Measurements from ENCODE around the gene VAMP8. TPM values are rescaled to one million over a fixed set of nuclear protein-coding genes. Genes with fewer than 3 reads are reported as not detected.

VAMP8 gene
- total RNA-seq, 1 experiment from 2014 or later: 52.0 TPM

DNA sequence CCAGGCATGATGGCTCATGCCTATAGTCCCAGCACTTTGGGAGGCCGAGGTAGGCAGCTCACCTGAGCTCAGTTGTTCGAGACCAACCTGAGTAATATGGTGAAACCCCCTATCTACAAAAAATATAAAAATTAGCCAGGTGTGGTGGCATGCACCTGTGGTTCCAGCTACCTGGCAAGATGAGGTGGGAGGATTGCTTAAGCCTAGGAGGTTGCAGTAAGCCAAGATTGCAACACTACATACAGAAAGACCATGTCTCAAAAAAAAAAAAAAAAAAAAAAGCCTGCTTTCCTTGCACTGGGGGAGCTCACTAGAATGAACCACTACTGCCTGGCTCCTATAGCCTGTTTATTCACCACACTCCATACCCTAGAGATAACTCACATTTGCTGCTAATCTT lies 45.8 kb upstream of the VAMP8 start:
- Mint-ChIP-seq H3K27ac (no peak overlapping the region), H3K27me3 (ENCODE audit: low read depth) (no peaks in the 10 kb centered on the region; the same call in 1 of the 2 replicates), H3K36me3 (no peaks in the 10 kb centered on the region), H3K4me1 (peaks cover 7% of the 10 kb centered on the region), H3K9me3 (peaks cover 5% of the 10 kb centered on the region), H3K4me3 (no peak overlapping the region)
- ATAC-seq (no peak), DNase-seq (ENCODE audit: low spot score) (no peak)
- ChIA-PET CTCF (interaction anchor here (1.1 kb wide), 2 partner anchors 20 to 605 kb away, joined by 3 to 4 read pairs; no protein-coding TSS in a partner anchor), POLR2A (interaction anchor here (0.5 kb wide), 1 partner anchor 101 kb away, joined by 4 read pairs; no protein-coding TSS in a partner anchor)
- no peak for TF ChIP-seq ZNF425 (CRISPR knock-in tag; conservative IDR thresholded peaks at IDR 0.05)
- TF ChIP-seq USF1 (CRISPR knock-in tag; IDR thresholded peaks at IDR 0.05): no peak
- TF ChIP-seq PRRX2 (CRISPR knock-in tag; IDR thresholded peaks at IDR 0.05): no peak
- no peak for TF ChIP-seq ELF4 (CRISPR knock-in tag; IDR thresholded peaks at IDR 0.05; ENCODE audit: low read depth)
- TF ChIP-seq FOXP4 (CRISPR knock-in tag; IDR thresholded peaks at IDR 0.05): no peak
- no peak for TF ChIP-seq NR3C1 (CRISPR knock-in tag; conservative IDR thresholded peaks at IDR 0.05; ENCODE audit: low read depth)
- no peak for TF ChIP-seq ZNF263 (CRISPR knock-in tag; IDR thresholded peaks at IDR 0.05; ENCODE audit: low read depth)
- TF ChIP-seq, protein P1, sequence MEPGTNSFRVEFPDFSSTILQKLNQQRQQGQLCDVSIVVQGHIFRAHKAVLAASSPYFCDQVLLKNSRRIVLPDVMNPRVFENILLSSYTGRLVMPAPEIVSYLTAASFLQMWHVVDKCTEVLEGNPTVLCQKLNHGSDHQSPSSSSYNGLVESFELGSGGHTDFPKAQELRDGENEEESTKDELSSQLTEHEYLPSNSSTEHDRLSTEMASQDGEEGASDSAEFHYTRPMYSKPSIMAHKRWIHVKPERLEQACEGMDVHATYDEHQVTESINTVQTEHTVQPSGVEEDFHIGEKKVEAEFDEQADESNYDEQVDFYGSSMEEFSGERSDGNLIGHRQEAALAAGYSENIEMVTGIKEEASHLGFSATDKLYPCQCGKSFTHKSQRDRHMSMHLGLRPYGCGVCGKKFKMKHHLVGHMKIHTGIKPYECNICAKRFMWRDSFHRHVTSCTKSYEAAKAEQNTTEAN (CRISPR knock-in tag; IDR thresholded peaks at IDR 0.05): no peak
- TF ChIP-seq TEAD1 (CRISPR knock-in tag; IDR thresholded peaks at IDR 0.05): no peak
- no peak for TF ChIP-seq CREM (CRISPR knock-in tag; IDR thresholded peaks at IDR 0.05)
- no peak for TF ChIP-seq MAX (CRISPR knock-in tag; IDR thresholded peaks at IDR 0.05)

GRCh38 chr2:85534099-85534498 lies 43.3 kb upstream of the VAMP8 start:
- no peaks in the 10 kb centered on the region; the same call in 1 of the 2 replicates for H3K27me3 Mint-ChIP-seq (ENCODE audit: low read depth)
- TF ChIP-seq TCF7 (CRISPR knock-in tag; IDR thresholded peaks at IDR 0.05; ENCODE audit: low read depth): no peak
- no peak for TF ChIP-seq CREM (CRISPR knock-in tag; IDR thresholded peaks at IDR 0.05)
- no peak for TF ChIP-seq KAT7 (CRISPR knock-in tag; IDR thresholded peaks at IDR 0.05; ENCODE audit: borderline replicate concordance)
- TF ChIP-seq AR (CRISPR knock-in tag; IDR thresholded peaks at IDR 0.05): no peak
- TF ChIP-seq RORB (CRISPR knock-in tag; IDR thresholded peaks at IDR 0.05): no peak
- TF ChIP-seq ZNF121 (CRISPR knock-in tag; IDR thresholded peaks at IDR 0.05): no peak
- TF ChIP-seq E2F5 (CRISPR knock-in tag; IDR thresholded peaks at IDR 0.05): no peak
- no peak for ATAC-seq
- H3K4me1 Mint-ChIP-seq: peaks cover 15% of the 10 kb centered on the region
- DNase-seq (ENCODE audit: low spot score): no peak
- 0 out of 2 replicates have a peak, but pooled peaks cover 1% of the 10 kb centered on the region for H3K36me3 Mint-ChIP-seq
- ChIA-PET CTCF (interaction anchor here (1.4 kb wide), 1 partner anchor 96 kb away, joined by 3 read pairs; no protein-coding TSS in a partner anchor), POLR2A (interaction anchor here (0.6 kb wide), 1 partner anchor 198 kb away, joined by 4 read pairs; no protein-coding TSS in a partner anchor)
- H3K27ac Mint-ChIP-seq: no peak overlapping the region
- no peak overlapping the region for H3K4me3 Mint-ChIP-seq
- H3K9me3 Mint-ChIP-seq: peaks cover 5% of the 10 kb centered on the region
